AG10803 (cell line): ENCODE measurements around the gene PRSS16.
"Not testable (repeated sequence)": the region's sequence is repeated elsewhere in the genome, so short reads cannot be mapped to it uniquely, and the experiment has no call there.

ENCODE experiments used
- DNase-seq: peaks from one replicate; pipeline ENCODE4 v3.0.0; 2010; ENCODE audit warnings: low read depth
- H3K4me3 ChIP-seq: 2 replicates; pipeline ENCODE4 v1.5.1; 2011; ENCODE audit warnings: mild to moderate bottlenecking, low read length, control low read depth
- CTCF ChIP-seq: conservative IDR thresholded peaks from 2 replicates; pipeline ENCODE4 v1.5.1; 2011; ENCODE audit warnings: mild to moderate bottlenecking, low read length, control low read depth, inconsistent platforms

PRSS16 gene

GRCh38 chr6:27247133-27247836 is at the start of gene PRSS16:
PRSS16 (plus strand) TSS chr6:27247701; CDS start chr6:27247738, 37 bp downstream.
- DNase-seq, result no peak
- TF ChIP-seq CTCF, result no peak
- no peak within 1 kb of the TSS for H3K4me3 ChIP-seq

DNA sequence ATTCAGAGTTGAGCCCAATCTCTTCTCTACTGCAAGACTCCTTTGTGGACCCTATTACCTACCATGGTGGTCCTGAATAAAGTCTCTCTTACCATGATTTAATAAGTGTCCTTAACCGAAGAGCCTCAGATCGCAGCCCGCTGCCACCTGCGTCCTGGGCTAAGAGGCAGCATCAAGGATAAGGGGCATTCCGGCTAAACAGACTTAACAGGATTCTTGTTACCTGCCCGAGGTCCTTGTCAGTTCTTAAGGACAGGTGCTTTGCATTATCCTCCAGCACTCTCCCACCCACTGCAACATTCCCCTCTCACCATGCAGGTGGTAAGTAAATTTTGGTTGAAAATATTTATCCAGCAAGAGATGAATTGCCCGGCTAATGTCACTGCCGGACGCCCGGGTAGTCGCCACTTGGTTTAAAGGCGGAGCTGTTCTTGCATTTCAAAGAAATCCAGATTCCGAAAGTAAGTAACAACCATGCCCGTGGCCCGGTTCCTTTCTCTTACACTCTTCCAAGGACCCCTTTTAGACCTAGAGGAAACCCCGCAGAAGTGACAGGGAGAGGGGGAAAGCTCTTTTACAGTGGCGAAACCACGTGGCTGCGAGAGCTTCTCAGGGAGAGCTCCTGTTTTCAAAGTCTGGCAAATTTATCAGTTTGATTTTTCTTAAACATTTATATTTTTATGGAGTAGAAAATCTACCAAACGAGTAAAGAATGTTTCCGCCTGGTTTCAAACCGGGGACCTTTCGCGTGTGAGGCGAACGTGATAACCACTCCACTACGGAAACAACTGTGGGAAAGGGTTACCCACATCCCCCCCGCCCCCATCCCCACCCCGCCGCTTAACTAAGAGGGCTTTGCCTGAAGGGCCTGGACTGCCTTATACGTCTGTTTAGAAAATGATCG is 41.9 kb upstream of the PRSS16 start:
- TF ChIP-seq CTCF, result no peak
- DNase-seq, result no peak
- H3K4me3 ChIP-seq, result peak overlapping the region; percentile 33

DNA sequence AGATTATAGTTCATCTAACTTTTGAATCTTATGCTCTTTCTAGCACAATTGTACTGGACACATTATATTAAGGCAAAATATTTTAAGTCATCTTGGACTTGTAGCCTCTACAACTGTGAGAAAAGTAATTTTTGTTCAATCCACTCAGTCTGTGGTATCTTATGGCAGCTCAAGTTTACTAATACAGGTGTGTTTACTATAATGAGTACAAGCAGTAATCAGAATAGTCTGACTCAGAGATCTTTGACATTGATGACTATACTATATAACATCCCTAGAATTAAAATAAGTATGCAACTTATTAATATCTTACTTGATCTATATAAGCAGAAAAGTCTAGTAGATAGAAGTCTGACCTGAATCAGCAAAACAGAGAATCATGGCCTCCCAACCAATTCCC is 40.7 kb upstream of the PRSS16 start:
- no peak for DNase-seq
- no peak for TF ChIP-seq CTCF
- H3K4me3 ChIP-seq, result no peak overlapping the region

DNA sequence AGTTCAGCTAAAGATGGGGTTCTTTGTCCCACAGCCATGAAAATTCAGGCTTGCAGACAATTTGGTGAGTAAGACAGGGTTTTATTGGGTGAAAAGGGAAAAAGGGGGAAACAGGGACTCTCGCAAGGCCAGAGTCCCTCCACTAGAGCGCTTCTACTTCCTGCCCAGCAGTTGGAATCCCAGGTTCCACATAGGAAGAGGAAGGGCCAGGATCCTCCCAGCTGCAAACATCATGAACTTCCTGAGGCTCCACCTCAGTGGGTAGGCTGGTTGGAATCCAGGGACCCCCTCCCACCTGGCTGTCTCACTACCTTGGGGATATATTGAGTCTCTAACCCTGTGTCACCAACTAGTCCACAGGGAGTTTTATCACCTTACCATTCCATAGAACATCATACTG is 39.5 kb upstream of the PRSS16 start:
- TF ChIP-seq CTCF, result no peak
- no peak overlapping the region for H3K4me3 ChIP-seq
- no peak for DNase-seq

GRCh38 chr6:27209196-27209595 is 38.3 kb upstream of the PRSS16 start:
- H3K4me3 ChIP-seq, result no peak overlapping the region
- TF ChIP-seq CTCF, result no peak
- DNase-seq, result no peak

DNA sequence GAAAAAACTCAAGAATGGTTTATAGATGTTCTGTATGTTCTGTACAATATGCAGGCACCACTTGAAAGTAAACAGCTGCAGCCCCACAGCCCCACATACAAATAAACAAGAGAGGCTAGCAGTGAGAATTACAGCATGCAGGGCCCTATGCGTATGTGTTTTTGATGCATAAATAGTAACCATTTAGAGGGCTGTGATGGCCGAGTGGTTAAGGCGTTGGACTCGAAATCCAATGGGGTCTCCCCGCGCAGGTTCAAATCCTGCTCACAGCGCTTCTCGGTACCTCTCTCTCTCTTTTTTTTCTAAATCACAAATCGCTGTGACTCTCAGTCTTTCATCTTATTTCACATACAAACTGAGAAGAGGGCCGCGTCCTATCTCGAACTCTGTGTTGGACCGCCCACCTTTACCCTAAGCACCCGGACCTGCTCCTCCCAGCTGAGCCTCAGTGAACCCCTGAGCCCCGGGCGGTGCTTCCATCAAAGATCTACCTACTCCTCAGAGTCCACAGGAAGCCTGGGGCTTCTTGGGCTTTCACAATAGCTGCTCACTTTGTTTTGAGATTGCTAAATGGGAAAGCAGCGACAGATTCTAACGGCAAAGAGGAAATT is 37.7 kb upstream of the PRSS16 start:
- H3K4me3 ChIP-seq, result no peak overlapping the region
- no peak for DNase-seq
- TF ChIP-seq CTCF, result no peak

GRCh38 chr6:27213091-27213517 is 34.4 kb upstream of the PRSS16 start:
- H3K4me3 ChIP-seq, result not testable (repeated sequence)

More at GRCh38 chr6:27213091-27213517, 34.4 kb upstream of the PRSS16 start:
- not testable (repeated sequence) for DNase-seq
